K562 treated with DMSO at 1 percent for 12 hours (cell line): ENCODE measurements around the gene KHDC1L. TPM values are rescaled to one million over a fixed set of nuclear protein-coding genes. Genes with fewer than 3 reads are reported as not detected.

ENCODE experiments used
- total RNA-seq: library from RNA; unstranded; fragments of 300-600 nt; gene quantifications from 2 replicates; pipeline ENCODE4 v1.2.3, GENCODE V29; 2022; ENCODE audit not compliant: insufficient read depth

Gene KHDC1L, protein sequence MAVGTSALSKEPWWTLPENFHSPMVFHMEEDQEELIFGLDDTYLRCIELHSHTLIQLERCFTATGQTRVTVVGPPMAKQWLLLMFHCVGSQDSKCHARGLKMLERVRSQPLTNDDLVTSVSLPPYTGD
- not detected in 2 replicates for total RNA-seq

DNA sequence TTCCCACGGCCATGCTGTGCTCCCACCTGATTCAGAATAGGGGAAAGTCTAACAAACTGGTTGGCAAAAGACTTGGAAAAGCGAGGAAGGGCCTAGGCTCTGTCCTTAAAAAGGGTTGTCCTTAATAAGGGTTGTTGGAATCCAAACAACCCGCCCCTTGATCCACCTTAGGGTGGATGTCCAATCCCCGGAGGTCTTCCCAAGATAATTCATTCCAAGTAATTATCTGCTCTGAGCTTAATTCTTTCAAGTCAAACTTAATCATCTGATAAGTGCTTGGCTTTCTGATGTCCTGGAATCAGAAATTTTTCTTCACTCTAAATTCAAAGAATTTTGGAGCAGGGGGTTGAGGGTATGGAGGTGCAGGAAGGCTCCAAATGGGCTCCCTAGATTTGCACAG lies at the start of gene KHDC1L:
KHDC1L (minus strand) TSS at position 101 of the 400 bp plus-strand sequence; CDS start at position 13, 88 bp downstream.

DNA sequence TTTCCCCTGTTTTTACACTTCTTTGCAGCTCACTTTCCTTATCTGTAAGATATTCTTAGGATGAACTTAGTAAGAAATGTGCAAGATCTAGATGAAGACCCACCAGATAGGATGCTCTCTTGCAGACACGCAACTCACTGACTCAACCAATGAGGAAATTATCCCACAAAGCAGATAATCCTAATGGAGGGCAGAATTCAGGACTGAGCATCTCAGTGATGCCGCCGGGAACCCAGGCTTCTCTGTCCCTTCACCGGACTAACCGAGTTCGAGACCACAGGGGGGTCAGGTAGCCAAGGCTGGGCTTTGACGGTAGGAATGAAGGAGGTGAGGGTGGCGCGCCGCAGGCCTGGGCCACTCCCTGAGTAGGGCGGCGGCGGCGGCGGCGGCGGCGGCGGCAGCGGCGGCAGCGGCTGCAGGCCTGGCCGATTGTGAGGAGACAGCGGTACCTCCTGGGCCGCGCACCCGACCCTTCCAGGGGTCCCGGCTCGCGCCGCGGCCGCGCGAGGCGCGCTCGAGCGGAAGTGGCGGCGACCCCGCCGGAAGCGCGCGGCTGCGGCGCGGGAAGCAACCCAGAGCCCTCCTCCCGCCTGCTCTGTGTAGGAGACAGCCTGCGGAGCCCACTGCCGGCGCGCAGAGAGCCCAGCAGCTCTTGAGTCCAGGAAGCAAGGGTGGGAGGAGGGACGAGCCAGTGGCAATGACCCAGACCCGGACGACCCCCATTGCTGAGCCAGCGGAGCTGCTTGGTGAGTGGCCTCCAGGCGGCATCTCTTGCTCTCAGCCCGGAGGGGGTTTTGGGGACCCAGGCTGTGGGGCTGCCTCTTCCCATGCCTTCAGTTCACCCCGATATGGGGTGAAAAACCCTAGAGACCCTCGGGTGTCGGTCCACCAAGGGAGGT lies 37.6 kb upstream of the KHDC1L start, which contains the start of gene KHDC1:
KHDC1 (minus strand) TSS at position 526 of the 899 bp plus-strand sequence. CDS start 20,679 bp downstream, outside the sequence.

Other genes starting within 250 kb of the KHDC1L start
- gene KHDC1, start 37.7 kb upstream of the KHDC1L start, total RNA-seq, result 12.0 and 12.3 TPM in 2 replicates
- not detected in 2 replicates for gene DPPA5, start 128.8 kb upstream of the KHDC1L start, total RNA-seq
- not detected in 2 replicates for gene KHDC3L, start 137.2 kb upstream of the KHDC1L start, total RNA-seq
- gene OOEP, start 144.4 kb upstream of the KHDC1L start, total RNA-seq, result not detected in 2 replicates
- 1.4 TPM in 1 of 2 replicates, not detected in the other for gene DDX43, start 169.3 kb upstream of the KHDC1L start, total RNA-seq
- 0.33 TPM in 1 of 2 replicates, not detected in the other for gene CGAS, start 226.8 kb upstream of the KHDC1L start, total RNA-seq
- 14.3 and 37.6 TPM in 2 replicates for gene MTO1, start 236.2 kb upstream of the KHDC1L start, total RNA-seq